GM21367 (cell line): ENCODE data around the gene SASH3.
A peak's percentile ranks its signal among the peaks of the same experiment; 100 is the strongest.

Source experiments
- ATAC-seq: cut with Tn5 transposase; IDR thresholded peaks from one replicate; pipeline ENCODE4 v1.9.1; 2021; ENCODE audit not compliant: unreplicated experiment

The SASH3 gene

GRCh38 chrX:129808158-129808828 lies 28.5 kb downstream of the SASH3 start:
- no peak for ATAC-seq

GRCh38 chrX:129808829-129809796 lies 29.4 kb downstream of the SASH3 start:
- ATAC-seq, result no peak

- no peak for ATAC-seq
Observed at GRCh38 chrX:129813662-129814368, 34.1 kb downstream of the SASH3 start.

- ATAC-seq, result no peak
Observed at GRCh38 chrX:129818123-129818522, 38.4 kb downstream of the SASH3 start.

- ATAC-seq, result no peak
Observed at GRCh38 chrX:129823115-129823514, 43.4 kb downstream of the SASH3 start.

GRCh38 chrX:129823522-129823921 lies 43.8 kb downstream of the SASH3 start:
- ATAC-seq, result no peak

- ATAC-seq, result no peak
Observed at GRCh38 chrX:129824620-129825019, 44.9 kb downstream of the SASH3 start.

- ATAC-seq, result no peak
Observed at GRCh38 chrX:129825746-129826505, 46.2 kb downstream of the SASH3 start.

- no peak for ATAC-seq
Observed at GRCh38 chrX:129830494-129830893, 50.7 kb downstream of the SASH3 start.

- no peak for ATAC-seq
Observed at GRCh38 chrX:129831091-129831885, 51.5 kb downstream of the SASH3 start.

- no peak for ATAC-seq
Observed at GRCh38 chrX:129833153-129833990, 53.6 kb downstream of the SASH3 start.

- ATAC-seq, result no peak
Observed at GRCh38 chrX:129836827-129837226, 57.1 kb downstream of the SASH3 start.

GRCh38 chrX:129840344-129840743 lies 60.6 kb downstream of the SASH3 start:
- ATAC-seq, result no peak

GRCh38 chrX:129842510-129843208 lies 62.9 kb downstream of the SASH3 start:
- ATAC-seq, result no peak

GRCh38 chrX:129843209-129843458 lies 63.4 kb downstream of the SASH3 start:
- no peak for ATAC-seq

- ATAC-seq, result peak; percentile 98
Observed at GRCh38 chrX:129843459-129844306, 63.9 kb downstream of the SASH3 start, which contains the start of gene ZDHHC9. Gene ZDHHC9 (minus strand): TSS chrX:129843886. CDS start chrX:129841945, 1,941 bp downstream.
